NCI-H1436 (cell line): ENCODE results near the gene SCFD2.
"Not testable (repeated sequence)": the region's sequence is repeated elsewhere in the genome, so short reads cannot be mapped to it uniquely, and the experiment has no call there.

Experiments used
- DNase-seq: peaks from one replicate; lab custom pipeline; 2025; lab: John Stamatoyannopoulos, UW

SCFD2 gene

DNA sequence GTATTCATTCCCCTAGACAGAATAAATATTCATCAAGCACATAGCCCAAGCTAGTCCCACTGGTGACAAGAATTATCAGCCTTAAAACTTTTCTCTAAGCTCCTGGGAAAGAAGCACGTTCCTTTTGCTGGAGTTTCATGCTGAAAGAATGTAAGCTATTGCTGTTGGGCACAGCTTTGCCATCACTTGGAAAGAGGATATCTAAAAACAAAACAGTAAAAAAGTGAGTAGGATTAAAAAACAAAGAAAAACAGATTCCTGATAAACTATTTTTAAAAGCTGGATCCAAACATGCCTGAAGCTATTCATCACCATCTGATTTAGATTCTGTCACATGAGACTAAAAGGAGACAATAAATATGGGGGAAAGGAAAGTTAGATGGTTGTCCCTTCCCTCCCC, 176.8 kb downstream of the SCFD2 start:
- no peak for DNase-seq

DNA sequence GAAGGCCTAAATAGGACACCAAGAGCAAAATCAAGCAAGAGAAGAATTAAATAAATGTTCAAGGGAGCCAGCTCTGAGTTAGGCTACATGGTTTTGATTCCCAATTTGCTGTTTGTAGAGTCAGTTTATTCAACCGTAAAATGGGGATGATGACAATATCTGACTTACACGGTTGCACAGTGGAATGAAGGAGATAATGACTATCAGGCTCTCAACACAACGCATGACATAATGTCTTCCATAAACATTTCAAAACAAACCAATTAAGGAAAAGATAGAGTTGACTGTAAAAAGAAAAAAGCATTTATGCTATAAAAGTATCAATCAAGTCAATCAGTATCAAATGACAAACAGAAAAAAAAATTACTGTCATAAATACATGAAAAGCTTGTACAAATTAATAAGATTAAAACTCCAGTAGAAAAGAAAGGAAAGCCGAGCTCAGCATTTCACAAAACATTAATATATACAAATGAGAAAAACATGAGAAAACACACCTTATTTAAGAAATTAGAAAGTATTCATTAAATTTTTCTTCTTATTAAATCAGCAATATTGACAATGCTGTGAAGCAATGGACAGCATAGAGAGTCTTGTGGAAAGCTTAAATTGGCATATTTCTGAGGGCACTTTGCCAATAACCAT, 179.0 kb downstream of the SCFD2 start:
- peak; percentile 7 for DNase-seq

DNA sequence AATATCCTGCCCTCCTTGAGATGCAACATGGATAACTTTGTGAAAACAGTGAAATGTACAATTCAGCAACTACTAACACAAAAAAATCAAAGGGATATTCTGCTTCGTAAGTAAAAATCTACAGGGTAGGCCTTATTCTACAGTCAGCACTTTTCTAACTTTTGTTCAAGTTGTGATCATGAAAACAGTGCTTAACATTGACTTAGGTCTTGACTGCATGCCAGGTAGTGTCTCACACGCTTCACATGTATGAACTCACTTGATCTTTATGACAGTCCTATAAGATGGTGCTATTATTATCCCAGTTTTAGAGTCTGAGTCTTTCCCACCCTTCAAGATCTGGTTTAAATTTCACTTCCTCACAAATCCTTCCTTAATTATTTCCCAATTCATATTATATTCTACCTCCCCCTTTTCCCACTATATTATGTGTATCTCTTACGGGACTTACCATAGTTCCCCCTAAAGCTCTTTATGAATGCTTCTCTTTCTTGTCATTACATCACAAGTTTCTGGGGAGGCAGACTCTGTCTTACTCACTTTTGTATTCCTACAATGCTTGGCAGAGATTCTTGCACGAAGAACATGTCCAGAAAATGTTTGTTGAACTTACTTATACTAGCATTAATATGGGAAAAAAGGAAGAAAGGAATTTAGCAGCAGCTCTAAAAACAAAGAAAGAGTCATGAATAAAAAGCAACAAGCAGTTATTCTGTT, 179.8 kb downstream of the SCFD2 start:
- no peak for DNase-seq

DNA sequence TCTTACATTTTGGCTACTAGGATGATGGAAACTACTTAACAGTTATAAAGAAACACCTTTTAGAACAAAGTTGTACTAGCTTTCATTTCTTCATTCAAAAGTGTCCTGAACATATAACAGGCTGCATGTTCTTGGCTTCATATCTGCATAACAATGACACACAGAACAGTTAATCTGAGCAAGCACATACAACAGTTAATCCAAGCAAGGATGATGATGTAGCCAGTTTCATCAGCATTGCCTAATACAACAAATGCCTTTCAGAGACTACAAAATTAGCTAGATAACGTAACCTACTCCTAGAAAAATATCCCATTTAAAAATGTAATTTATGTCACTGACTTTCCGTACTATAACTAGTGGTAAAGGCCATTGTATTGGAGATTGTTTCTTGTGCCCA, 182.1 kb downstream of the SCFD2 start:
- DNase-seq = no peak

- DNase-seq = not testable (repeated sequence)
These were observed 188.1 kb downstream of the SCFD2 start for GRCh38 chr4:53177751-53178150.

DNA sequence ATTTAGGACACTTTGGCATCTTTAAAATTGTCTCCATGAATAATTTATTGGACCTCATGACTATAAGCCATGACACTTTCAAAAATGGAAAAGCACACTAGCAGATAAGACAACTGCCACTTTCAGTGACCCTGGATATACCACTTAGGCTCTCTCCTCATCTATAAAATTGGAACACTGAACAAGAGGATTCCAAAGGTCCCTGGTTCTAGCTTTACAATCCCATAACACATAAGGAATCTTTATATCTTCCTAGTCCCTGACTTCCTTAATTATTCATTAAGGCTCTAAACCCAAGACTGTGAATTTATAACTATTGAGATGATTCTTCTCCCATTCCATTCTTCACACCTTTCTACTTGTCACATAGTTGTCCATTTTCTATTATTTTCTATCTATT, 190.2 kb downstream of the SCFD2 start:
- DNase-seq = no peak

DNA sequence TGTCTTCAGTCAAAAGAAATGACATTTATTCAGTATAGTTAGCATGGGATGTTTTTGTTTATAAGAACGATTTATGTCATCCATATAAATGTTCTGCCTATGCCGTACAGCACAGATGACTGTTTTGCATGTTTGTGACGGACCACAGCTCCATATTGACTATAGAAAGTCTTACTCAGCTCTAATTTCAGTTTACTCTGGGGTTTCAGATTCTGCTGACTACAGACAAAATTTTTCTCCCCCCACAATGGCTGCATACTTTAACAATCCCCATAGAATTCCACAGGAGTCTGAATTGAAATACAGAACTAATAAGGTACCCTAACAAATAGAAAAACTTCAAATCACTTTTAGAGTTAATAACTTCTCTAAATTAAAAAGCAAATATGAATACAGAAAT, 191.0 kb downstream of the SCFD2 start:
- DNase-seq = no peak

DNA sequence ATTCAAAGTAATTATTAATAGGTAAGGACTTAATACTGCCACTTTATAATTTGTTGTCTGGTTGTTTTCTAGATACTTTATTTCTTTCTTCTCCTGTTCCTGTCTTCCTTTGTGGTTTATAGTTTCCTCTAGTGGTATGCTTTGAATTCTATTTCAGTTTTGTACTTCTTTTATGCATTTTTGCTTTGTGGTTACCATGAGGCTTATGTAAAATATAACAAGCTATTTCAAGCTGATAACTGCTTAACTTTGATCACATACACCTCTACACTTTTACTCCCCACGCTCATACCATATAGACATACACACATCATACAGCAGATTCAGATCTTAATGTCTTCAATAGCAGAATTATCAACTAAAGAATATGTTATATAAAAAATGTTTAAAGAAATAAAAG, 192.3 kb downstream of the SCFD2 start:
- no peak for DNase-seq

DNA sequence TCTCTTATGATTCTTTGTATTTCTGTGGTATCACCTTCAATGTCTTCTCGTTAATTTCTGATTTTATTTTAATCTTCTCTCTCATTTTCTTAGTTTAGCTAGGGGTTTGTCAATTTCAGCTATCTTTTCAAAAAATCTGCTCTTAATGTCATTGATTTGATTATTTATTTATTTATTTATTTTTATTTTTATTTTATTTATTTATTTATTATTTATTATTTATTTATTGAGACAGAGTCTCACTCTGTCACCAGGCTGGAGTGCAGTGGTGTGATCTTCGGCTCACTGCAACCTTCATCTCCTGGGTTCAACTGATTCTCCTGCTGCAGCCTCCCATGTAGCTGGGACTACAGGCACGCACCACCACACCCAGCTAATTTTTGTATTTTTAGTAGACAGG, 194.1 kb downstream of the SCFD2 start:
- DNase-seq = no peak

DNA sequence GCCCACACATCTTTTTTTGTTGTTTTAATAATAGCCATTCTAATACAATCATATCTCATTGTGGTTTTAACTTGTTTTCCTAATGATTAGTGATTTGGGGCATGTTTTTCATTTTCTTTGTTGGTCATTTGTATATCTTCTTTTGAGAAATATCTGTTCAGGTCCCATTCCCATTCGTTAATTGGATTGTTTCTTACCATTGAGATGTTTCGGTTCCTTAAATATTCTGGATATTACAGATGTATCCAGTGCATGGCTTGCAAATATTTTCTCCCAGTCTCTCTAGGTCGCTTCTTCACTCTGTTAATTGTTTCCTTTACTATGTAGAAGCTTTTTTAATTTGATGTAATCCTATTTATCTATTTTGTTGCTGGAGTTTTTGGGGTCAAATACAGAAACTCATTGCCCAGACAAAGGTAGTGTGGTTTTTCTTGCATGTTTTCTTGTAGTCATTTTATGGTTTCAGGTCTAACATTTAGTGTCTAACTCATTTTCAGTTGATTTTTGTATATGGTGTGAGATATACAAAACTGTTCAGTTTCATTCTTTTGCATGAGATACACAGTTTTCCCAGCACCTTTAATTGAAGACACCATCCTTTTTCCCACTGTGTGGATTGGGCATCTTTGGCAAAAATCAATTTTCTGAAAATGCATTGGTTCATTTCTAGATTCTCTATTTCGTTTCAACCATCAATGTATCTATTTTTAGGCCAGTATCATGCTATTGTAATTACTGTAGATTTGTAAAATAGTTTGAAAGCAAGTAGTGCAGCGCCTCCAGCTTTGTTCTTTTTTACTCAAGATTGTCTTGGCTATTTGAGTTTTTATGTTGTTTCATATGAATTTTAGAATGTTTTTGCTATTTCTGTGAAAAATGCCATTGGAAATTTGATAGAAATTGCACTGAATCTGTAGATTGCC, 195.9 kb downstream of the SCFD2 start:
- no peak for DNase-seq

DNA sequence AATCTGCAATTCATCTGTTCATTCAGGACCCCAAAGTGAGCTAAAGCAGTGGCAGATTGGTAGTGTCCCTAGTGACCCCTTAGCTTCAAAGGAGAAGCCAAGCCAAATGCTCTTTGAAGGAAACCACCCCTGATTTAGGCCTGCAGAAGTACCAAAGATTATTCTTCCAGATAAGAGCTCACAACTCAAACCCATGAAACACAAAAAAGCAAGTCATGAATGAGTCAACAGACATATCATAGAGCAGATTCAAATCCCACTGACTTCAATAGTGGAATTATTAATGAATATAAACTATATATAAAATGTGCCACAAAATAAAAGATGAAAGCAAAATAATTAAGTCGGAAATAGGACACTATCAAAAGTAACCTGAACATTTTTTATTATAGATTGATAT, 197.6 kb downstream of the SCFD2 start:
- DNase-seq = no peak

DNA sequence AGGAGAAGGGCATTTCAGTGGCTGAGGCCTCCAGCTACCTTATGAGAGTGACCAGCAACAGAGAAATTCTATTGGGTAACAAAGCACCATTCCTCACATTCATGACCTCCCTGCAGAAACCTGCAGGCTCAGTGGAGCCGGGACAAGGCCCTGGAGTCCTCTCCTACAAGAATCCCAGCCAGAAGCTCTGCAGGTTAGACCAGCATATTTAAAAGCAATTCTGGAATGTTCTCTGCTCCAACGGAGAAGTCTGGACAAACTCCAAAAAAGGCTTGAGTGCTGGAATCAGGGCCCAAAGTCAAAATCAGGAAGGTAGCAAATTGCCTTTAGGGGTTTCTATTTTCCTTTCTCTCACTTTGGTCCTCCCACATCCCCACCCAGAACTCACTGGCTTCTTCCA, 202.9 kb downstream of the SCFD2 start:
- no peak for DNase-seq

DNA sequence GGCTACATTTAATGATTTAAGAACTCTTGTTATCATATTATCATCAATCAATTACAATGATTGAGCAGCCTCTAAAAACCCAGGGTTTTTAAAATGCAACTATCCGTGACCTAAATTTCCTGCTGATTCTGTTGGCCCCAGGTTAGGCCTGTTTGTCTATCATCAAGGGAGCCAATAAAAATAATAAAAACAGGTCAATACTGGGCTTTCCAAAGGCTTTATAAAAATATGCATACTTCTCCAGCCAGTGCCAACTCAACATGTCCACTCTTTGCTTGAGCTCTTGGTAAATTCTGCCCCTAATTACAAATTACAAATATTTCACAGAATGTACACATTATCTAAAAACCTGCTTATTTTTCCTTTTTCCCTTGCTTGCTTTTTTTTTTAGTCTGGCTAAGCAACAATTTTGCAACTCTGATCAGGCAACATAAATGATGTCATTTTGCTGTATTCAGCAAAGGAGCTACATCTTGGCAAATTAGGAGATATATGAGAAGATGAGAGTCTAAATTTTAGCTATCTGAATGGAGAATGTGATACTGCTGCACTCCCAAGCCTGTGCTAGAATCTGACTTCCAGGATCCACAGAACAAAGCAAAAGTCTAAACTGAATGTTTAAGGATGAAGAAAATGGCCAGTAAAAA, 204.0 kb downstream of the SCFD2 start:
- DNase-seq = no peak

GRCh38 chr4:53161051-53161786, 204.6 kb downstream of the SCFD2 start:
- no peak for DNase-seq

- no peak for DNase-seq
These were observed 209.0 kb downstream of the SCFD2 start for GRCh38 chr4:53156896-53157295.

- DNase-seq = no peak
These were observed 213.4 kb downstream of the SCFD2 start for GRCh38 chr4:53152467-53152866.

DNA sequence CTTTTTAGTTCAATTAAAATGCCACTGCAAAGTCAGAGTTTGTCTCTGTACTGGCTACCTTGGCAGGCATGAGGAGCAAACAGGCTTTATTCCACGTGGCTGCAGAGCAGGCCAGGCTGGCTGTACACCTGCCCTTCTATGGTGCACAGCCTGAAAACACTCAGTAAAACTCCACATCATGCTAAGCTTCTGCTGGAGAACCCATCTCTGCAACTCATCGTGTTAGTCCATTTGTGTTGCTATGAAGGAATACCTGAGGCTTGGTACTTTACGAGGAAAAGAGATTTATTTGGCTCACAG, 214.4 kb downstream of the SCFD2 start:
- DNase-seq = no peak

DNA sequence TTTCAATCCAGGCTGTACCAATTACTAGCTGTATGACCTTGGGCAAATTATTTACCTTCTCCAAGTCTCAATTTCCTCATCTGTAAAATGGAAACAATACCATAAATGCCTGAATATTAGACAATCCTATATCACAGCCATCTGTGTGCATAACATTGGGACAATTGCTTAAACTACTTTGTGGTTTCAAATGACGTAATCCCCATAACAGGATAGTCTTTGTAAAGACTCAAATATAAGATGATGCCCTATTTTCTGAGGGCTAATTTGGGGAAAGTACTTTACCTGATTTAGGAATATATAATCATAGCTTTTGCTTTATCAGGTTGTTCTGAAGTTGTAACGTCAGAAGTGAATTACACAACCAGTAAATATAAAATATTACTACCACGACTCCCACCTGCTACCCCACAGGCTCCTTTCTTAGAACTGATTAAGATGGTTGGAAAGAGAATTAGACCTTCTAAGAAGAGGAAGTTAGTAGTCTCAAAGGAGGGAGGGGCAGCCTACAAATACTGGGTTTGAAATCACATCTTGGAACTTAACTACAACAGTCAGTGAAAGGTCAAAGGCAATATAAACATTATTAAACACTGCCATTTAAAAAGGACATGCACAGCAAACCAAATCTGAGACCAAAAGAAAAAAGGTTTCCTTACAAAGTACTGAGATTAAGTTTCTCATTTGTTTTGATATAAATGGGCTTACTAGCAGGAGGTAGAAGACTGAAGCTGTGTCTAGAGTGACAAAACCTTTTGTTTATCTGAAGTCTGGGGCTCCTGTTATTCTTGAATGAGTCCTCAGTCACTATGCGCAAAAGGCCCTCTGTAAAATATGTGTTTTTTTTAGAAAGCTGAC, 215.0 kb downstream of the SCFD2 start:
- no peak for DNase-seq

- no peak for DNase-seq
These were observed 218.2 kb downstream of the SCFD2 start for GRCh38 chr4:53147711-53148110.

DNA sequence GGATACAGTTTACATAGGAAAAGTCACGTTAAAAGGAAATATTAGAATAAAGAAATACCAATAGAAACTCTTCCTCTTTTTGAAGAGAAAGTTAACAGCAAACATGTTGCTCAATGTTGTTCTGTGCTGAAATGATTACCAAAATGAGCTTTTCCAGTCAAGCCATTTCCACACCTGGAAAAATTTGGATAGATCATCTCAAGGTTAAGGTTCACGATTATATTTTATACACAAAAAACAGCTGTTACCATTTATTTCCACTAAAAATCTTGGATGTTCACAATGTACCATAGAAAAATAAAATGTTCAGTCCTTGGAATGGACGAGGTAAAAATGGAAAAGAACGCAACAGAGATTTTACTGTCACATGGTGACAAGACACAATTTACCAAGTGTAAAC, 218.7 kb downstream of the SCFD2 start:
- DNase-seq = no peak

DNA sequence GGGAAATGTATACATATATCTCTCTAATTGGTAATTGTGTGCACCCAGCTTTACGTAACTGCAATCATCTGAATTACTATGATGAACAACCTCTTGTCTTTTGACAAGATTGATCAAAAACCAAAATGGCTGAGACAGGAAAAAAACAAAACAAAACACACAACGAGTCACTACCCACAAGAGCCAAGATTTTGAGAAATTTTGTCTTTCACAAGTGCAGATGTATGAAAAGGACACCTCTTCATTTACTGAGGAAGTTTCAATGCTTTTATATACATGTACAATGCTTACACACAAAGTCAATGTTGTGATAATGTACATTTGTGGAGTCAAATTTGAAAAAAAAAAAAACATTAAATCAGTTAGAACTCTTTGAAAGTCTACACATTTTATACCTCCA, 224.6 kb downstream of the SCFD2 start:
- no peak for DNase-seq
